Measurements from ENCODE around the gene RNF144A.
"Not testable (repeated sequence)": the region's sequence is repeated elsewhere in the genome, so short reads cannot be mapped to it uniquely, and the experiment has no call there.

The RNF144A gene

GRCh38 chr2:6917071-6917760 is at the start of gene RNF144A:
Gene RNF144A (plus strand): TSS chr2:6917412. CDS start chr2:6996927, 79,515 bp downstream.
- peak; percentile 37 to 48 for DNase-seq

DNA sequence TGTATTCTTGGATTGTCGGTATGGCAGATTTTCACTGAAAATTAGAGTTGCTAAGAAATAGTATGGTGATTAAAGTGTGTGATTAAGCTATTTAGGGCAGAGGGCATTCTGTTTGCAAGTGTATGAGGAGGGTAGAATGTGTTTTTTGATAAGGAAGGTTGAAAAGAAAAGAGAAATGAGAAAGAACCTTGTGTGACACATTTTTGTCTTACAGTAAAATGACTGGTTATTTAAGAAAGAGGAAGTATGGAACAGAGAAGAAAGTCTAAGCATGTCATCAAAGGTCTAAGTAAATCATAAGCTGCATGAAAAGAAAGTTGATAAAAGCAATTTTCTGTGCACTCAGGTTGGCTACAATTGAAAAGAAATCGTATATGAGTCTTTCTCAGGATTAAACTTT is 44.8 kb upstream of the RNF144A start:
- peak; percentile 64 to 77 for DNase-seq

- DNase-seq = no peak
Measured at GRCh38 chr2:6874032-6874431, 43.2 kb upstream of the RNF144A start.

GRCh38 chr2:6876309-6876708 is 40.9 kb upstream of the RNF144A start:
- no peak for DNase-seq

GRCh38 chr2:6877402-6878304 is 39.6 kb upstream of the RNF144A start, which contains the start of gene RSAD2:
Gene RSAD2 (plus strand): TSS chr2:6877777. CDS start chr2:6877801, 24 bp downstream.
- peak; percentile 18 to 49 for DNase-seq

DNA sequence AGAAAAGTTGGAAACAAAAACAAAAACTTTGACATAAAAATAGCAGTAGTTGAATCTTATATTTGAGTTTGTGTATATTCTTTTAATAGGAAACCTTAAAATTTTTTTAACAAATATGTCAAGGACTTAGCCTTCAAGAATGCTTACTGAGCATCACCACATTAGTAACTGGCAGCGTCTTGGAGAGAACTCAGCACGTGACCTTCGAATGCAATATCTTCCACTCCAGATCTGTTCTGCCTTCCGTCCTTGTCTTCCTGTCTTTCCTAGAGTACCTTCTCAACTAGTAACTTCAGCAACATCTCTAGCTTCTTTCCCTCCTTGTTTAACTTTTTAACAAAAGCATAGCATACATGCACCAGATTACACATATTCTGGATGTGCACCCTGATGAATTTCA is 38.7 kb upstream of the RNF144A start:
- no peak for DNase-seq

DNA sequence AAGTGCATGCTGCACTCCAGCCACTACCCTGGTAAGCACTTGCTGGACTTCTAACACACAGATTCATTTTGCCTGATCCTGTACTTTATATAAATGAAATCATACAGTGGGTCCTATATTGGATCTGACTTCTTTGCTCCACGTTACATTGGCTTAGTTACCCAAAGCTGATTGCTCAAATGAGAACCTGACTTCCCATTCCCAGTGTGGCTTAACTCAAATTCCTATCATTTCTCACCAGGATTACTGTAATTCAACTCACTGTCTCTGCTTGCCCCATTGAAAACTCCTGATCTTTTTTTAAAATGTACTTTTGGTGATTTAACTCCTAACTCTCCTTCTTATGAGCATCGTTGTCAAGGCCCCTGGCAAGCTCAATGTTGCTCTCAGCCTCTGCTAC is 38.2 kb upstream of the RNF144A start:
- DNase-seq = no peak

GRCh38 chr2:6880200-6880733 is 36.9 kb upstream of the RNF144A start:
- DNase-seq = peak; percentile 67 to 69

DNA sequence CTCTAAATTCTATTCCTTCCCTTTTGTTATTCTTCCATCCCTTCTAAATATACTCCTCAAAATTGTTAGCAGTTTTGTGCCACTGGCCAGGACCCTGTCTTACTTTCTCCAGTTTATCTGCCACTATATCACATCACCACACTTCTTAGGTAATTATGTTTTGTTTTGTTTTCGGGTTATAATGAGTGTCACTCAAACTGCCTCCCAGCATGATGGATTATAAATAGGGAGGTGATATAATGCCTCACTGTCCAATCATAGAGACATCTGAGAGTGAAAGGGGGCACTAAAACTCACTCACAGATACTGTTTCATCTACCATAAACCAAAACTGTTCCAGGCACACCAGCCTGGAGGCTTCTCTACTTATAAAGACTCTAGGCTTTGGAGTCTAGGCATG is 36.2 kb upstream of the RNF144A start:
- DNase-seq = no peak

DNA sequence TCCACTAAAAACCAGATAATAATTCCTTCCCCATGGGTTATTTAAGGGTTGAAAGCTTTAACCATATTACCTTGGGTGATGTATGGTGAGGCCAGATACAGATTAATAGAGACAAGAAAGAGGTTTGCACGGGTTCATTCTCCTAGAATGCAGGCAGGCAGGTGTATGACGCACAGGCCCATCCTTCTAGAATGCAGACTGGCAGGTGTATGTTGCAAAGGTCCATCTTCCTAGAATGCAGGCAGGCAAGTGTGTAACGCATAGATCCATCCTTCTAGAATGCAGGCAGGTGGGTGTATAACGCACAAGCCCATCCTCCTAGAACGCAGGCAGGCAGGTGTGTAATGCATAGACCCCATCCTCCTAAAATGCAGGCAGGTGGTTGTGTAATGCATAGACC is 35.7 kb upstream of the RNF144A start:
- no peak for DNase-seq

GRCh38 chr2:6883448-6884122 is 33.6 kb upstream of the RNF144A start:
- DNase-seq = no peak

DNA sequence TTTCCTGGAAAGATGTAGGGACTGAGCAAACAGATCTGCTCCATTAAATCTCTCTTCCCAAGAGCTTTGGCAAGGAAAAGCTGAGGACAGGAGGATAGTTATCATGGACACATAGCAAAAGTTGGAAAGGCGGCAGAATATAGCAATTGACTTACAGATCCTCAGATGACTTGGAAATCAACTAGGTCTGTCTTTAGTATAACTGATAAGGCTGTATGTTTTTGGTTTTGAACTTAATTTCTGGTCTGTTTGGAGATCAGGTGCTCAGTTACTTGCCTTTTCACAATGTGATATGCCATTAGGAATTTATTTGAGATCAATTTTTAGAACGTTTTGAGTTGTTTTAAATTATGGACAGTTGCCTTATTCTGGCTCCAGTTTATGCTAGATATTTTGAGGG is 31.7 kb upstream of the RNF144A start:
- no peak for DNase-seq

DNA sequence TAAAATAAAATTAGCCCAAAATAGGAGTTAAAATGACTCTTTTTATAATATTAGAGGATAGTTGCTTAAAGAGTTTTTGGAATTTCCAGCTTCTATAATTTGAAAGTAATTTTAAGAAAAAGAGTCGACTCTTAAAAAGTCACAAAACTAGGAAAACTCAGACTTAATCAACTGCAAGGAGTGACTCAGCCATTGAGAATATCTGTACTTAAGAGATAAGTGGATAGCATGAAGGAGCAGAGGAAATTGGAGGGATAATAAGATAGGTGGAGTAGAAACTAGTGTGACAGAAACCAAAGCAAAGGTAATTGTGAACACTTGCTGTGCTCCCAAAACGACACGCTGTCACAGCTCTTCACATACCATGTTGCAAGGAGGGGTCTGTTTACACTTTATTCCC is 31.2 kb upstream of the RNF144A start:
- no peak for DNase-seq

- no peak for DNase-seq
Measured at GRCh38 chr2:6887751-6888192, 29.4 kb upstream of the RNF144A start.

DNA sequence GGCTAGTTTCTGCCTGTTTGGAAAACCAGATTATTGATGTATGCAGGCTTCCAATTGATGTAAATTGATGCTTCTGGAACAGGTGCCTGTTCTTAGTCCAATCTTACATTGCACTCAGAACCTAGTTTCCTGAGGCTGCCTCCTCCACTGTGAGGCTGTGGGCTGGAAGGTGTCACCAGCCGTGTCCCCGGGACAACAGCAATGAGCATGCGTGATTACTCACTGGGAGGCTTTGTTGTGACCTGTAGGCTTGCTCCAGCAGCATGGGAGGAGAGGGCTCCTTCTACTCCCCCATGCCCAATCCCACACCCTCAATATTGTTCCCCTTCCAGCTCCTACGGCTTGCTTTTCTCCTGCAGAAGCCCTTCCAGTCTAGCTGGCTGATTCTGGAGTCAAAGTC is 28.5 kb upstream of the RNF144A start:
- DNase-seq = no peak

DNA sequence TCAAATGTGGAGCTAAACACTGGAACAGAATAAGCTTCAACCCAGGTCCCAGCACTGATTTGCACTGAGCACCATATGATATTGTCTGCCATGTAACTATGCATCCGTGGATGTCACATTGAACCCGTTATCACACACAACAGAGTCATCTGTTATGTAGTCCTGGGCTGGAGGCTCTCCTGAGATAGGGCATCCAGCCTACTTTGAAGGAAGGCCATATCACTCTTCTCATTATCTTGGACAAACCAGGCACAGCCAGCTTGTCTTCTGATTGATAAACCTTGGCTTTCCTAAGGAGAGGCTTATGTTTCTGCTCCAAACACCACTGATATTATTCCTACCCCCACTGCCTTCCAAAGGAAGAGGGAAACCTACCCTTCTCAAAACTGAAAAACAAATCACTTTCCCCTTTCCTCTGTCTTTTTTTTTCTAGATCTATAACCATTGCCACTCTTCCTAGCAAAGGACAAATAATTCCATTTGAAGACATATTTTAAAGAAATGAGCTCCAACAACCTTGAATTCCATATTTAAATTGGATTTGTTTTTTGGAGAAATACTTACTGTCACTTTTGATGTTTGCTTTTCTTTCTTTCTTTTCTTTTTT is 23.2 kb upstream of the RNF144A start:
- DNase-seq = no peak

GRCh38 chr2:6896930-6897759 is 20.1 kb upstream of the RNF144A start:
- peak; percentile 40 to 52 for DNase-seq

- DNase-seq = not testable (repeated sequence)
Measured at GRCh38 chr2:6902581-6902980, 14.6 kb upstream of the RNF144A start.

GRCh38 chr2:6905668-6906067 is 11.5 kb upstream of the RNF144A start:
- DNase-seq = no peak

GRCh38 chr2:6906165-6906741 is 11.0 kb upstream of the RNF144A start:
- no peak for DNase-seq

- DNase-seq = no peak
Measured at GRCh38 chr2:6908291-6908690, 8.9 kb upstream of the RNF144A start.

All from Kasumi-1 (cell line).